Left hindlimb (tissue), 1 donor: ENCODE results near the gene SPTLC2.
"Not testable (repeated sequence)": the region's sequence is repeated elsewhere in the genome, so short reads cannot be mapped to it uniquely, and the experiment has no call there.

ENCODE experiments used
- DNase-seq: peaks from one replicate; pipeline ENCODE4 v3.0.0-alpha.2; 2018

SPTLC2 gene

DNA sequence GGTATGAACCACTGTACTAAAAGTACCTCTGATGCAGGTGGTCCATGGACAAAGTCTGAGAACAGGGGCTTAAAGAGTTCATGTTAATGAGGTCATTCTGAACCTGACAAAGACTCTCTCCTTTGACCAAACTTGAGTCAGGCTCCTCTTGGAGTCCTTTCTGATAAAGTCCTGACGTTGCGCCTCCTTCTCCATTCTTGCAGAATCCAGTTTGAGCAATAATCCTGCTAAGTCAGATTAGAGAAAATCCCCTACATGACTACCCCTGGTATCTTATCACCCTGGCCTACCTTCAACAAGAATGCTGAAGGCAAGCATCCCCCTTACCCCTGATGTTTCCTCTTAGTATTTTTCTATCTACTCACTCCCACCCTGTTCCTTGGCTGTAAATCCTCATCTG is 71.9 kb downstream of the SPTLC2 start:
- DNase-seq = no peak

GRCh38 chr14:77543637-77544334 is 72.7 kb downstream of the SPTLC2 start:
- DNase-seq = no peak

DNA sequence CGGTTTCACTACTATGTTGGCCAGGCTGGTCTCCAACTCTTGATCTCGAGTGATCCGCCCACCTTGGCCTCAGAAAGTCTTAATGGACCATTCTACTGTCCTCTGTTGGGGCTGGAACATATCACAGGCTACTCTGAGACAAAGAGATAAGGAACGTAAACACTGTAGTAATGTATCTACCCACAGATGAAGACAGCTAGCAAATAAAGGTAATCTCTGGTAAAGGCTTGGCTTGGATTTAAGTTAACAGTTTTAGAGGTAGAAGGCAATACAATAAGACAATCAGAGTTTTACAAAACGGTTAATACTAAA is 73.2 kb downstream of the SPTLC2 start:
- DNase-seq = no peak

- DNase-seq = no peak
Measured at GRCh38 chr14:77542421-77543239, 73.8 kb downstream of the SPTLC2 start.

DNA sequence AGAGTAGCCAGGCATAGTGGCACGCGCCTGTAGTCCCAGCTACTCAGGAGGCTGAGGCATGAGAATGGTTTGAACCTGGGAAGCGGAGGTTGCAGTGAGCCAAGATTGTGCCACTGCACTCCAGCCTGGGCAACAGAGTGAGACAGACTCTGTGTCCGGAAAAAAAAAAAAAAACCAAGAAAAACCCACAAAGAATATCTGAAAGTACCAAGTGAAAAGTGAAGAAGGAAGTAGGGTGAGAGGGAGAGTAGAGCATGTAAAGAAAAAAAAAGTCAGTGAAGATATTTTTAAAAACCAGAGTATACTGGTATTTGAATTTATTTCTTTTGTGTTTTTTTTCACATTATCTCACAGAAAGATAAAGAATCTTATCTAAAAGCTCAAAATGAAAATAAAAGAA is 74.5 kb downstream of the SPTLC2 start:
- no peak for DNase-seq

DNA sequence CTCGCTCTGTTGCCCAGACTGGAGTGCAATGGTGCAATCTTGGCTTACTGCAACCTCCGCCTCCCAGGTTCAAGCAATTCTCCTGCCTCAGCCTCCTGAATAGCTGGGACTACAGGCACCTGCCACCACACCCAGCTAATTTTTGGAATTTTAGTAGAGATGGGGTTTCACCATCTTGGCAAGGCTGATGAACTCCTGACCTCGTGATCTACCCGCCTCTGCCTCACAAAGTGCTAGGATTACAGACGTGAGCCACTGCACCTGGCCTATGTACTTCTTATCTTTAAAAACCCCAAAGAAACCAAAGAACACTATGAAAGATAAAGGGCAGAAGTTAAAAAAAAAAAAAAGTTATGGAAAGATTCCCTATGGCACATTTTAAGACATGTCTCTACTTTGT is 79.5 kb downstream of the SPTLC2 start:
- DNase-seq = not testable (repeated sequence)

GRCh38 chr14:77531071-77531470 is 85.4 kb downstream of the SPTLC2 start:
- DNase-seq = no peak

- DNase-seq = no peak
Measured at GRCh38 chr14:77529963-77530362, 86.5 kb downstream of the SPTLC2 start.

DNA sequence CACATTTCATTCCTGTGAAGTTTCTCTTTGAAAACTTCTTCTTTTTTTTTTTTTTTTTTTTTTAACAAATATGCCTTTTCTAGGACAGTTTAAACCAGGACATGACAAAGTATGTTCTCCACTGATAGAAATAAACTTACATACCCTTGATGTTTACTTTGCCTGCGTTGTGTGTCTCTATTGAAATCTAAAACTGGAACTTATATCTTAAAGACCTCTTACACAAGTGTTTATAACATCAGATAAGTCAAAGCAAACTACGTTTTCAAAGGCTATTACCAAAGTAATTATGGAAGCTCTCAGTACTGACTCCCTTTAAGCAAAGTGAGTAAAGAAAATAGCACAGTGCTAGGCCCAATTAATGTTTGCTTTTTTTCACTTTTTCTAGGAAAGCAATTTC is 87.2 kb downstream of the SPTLC2 start:
- no peak for DNase-seq

DNA sequence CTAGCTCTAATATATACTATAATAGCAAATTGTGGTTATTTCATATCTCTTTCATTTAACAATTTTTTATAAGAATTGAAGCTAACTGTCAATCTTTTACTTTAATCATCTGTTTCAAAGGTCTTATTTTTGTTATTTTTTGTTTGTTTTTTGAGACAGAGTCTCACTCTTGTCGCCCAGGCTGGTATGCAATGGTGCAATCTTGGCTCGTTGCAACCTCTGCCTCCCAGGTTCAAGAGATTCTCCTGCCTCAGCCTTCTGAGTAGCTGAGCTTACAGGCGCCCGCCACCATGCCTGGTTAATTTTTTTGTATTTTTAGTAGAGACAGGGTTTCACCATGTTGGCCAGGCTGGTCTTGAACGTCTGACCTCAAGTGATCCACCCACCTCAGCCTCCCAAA is 87.7 kb downstream of the SPTLC2 start:
- DNase-seq = not testable (repeated sequence)

DNA sequence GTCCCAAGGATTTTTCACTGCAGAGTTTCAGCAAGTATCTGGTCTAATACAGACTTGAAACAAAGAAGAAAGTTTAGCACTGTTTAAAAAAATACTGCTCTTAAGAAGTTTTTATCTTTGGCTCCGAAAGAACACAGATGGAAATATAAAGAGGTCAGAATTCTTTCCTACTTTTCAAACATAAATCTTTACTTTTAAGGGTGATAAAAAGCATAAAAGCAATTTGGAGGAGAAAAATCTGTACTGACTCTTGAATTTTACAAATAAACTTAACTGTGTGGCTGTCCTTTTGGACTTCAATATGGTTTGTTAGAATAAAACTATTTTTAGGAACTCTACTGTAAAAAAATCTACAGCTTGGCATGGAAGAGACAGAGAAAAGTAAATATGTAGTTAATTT is 90.2 kb downstream of the SPTLC2 start:
- no peak for DNase-seq

GRCh38 chr14:77524536-77524935 is 91.9 kb downstream of the SPTLC2 start:
- no peak for DNase-seq

DNA sequence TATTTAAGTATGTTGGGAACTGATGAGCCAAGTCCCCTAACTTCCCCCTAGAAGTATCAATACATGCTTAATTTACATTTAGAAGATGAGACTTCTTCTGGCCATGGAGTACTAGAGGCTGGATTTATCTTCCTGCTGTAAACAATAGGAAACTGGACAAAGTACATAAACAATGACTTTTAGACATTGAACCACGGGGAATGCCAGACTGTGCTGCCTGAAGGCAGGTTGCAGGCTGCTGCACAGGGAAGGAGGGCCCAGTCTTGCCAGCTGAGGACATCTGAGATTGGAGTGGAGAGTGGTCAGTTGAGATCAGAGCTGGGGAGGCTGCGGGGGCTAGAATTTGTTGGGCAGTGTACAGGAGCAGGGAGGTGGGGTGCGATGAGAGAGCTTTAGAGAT is 93.3 kb downstream of the SPTLC2 start:
- DNase-seq = no peak

DNA sequence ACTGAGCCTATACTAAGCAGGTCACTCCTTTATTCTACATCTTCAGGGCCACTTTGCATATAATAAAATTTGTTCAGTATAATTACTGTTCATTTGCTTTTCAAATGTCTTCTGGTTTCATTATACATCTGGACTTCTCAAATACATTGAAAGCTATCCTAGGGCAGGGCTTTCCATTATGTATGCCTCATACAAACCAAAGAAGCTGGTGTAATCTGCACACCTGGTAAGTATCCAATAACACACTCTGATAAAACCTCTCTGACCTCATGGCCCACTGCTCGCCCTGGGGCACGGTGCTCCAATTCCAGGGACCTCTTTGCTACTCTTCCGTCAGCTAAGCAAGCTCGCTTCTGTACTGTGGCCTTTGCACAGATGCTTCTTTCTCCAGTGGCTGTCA is 95.9 kb downstream of the SPTLC2 start:
- DNase-seq = no peak

DNA sequence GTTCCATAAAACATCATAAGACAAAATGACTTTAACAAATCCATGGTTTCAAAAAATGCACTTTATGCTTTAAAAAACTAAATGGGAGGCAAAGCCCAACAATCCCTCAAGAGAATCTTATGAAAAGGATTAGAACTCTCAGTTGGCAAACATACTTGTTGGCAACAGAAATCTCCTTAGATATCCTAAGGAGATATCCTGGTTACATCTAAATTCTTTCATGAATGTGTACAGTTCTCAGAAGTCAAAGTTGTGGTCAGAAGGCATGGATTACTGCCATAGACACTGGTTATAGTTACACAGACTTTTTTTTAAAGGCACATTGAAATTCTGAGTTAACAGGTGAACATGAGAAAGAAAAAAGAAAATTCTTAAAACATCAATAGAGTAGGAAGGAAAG is 100.3 kb downstream of the SPTLC2 start:
- no peak for DNase-seq

- no peak for DNase-seq
Measured at GRCh38 chr14:77511486-77512162, 104.8 kb downstream of the SPTLC2 start.

DNA sequence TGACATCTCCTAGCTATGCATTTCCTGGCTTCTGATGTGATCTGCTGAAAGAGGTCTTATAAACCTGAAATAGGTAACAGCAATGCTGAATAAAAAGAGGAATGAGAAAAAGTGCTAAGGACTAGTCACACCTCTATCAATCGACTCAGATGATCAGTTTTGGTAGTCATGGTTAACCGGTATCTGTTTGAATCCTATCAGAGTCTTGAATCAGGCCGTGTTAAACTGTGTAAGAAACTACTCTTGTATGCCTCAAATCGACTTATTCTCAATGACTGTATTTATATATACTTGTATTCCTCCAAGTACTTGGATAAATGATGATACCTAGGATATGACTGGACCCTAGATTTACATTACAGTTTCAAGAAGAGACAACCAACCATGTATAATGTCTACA is 107.1 kb downstream of the SPTLC2 start:
- no peak for DNase-seq

- DNase-seq = no peak
Measured at GRCh38 chr14:77508876-77509275, 107.6 kb downstream of the SPTLC2 start.

DNA sequence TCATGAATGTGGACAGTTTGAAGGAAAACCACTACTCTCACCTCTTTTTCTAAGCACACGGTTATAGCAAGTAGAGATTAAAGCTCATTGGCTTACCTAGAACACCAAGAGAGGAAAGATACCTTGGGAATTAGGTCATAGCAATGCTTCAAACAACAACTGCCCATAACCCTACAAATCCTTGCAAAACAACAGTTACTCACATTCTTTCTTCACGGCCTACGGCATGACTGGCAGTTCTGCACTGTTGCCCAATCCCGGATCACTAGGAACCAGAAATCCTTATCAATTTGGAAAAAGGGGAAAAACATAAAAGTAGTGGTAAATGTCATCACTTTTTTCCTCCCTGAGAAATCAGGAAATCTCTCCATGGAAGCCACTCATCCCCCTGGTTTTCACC is 108.2 kb downstream of the SPTLC2 start:
- no peak for DNase-seq

GRCh38 chr14:77507762-77508161 is 108.7 kb downstream of the SPTLC2 start:
- DNase-seq = no peak

DNA sequence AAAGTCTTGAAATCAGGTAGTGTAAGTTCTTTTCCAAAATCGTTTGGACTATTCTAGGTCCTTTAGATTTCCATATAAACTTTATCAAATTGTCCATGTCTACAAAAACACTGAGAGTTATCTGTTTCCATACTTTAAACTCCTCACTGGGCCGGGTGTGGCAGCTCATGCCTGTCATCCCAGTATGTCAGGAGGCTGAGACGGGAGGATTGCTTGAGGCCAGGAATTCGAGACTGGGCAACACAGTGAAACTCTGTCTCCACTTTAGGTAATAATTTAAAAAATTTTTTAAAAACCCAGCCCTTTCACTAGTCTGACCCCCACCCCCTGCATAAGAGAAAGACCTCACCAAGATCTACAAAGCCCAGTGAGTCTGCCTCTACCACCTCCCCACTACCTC is 111.4 kb downstream of the SPTLC2 start:
- no peak for DNase-seq

GRCh38 chr14:77503138-77503537 is 113.3 kb downstream of the SPTLC2 start:
- DNase-seq = no peak

- DNase-seq = no peak
Measured at GRCh38 chr14:77502109-77502782, 114.2 kb downstream of the SPTLC2 start.
